NT2/D1 (cell line): ENCODE data around the gene TAS2R42.

Experiments used
- SUZ12 ChIP-seq: IDR thresholded peaks from 2 replicates; pipeline ENCODE4 v1.6.1; 2011; ENCODE audit not compliant: insufficient read length, insufficient read depth; ENCODE audit errors: extremely low read depth
- YY1 ChIP-seq: IDR thresholded peaks from 2 replicates; pipeline ENCODE4 v1.6.1; 2011; ENCODE audit not compliant: insufficient read length, insufficient read depth

DNA sequence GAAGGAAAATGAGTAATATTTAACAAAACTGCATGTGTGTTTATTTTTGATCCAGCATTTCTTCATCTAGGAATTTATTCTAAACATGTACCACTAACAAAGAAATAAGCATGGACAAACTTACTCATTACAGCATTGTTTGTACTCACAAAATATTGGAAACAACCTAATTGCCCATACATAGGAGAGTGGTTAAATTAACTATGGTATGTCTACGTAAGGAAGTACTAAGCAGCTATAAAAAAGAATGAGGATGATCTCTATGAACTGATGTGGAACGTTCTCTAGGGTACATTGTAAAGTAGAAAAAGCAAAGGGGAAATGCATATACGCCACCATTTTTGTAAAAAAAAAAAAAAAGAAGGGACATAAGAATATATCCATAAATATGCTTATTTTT lies 17.4 kb upstream of the TAS2R42 start:
- TF ChIP-seq YY1, result no peak
- TF ChIP-seq SUZ12, result no peak
